GM23338 (cell line): Measurements from ENCODE around the gene APBA2. TPM values are rescaled to one million over a fixed set of nuclear protein-coding genes. Genes with fewer than 3 reads are reported as not detected.

ENCODE experiments used
- CTCF ChIP-seq, 2 experiments: fragments of 200-600 bp in 1 of 2; sonication (generic) in 1 of 2; conservative IDR thresholded peaks; 2 replicates each; pipeline versions ENCODE4 v1.5.1 to v1.6.1; 2016 to 2017; ENCODE audit warnings: antibody characterized with exemption in 2 of 2, low read depth in 2 of 2, mild to moderate bottlenecking in 2 of 2, moderate library complexity in 1 of 2
- EZH2 ChIP-seq: fragments of 200-600 bp; sonication (generic); IDR thresholded peaks from one replicate; pipeline ENCODE4 v1.8.0; 2017; ENCODE audit warnings: antibody characterized with exemption, mild to moderate bottlenecking, low read depth; ENCODE audit not compliant: unreplicated experiment
- EZH2phosphoT487 ChIP-seq: fragments of 200-600 bp; sonication (generic); IDR thresholded peaks from one replicate; pipeline ENCODE4 v1.8.1; 2018; ENCODE audit warnings: antibody characterized with exemption; ENCODE audit not compliant: unreplicated experiment
- JUNB ChIP-seq: IDR thresholded peaks from one replicate; pipeline ENCODE4 v1.6.1; 2016; ENCODE audit warnings: antibody characterized with exemption; ENCODE audit not compliant: unreplicated experiment
- POLR2AphosphoS5 ChIP-seq: IDR thresholded peaks from 2 replicates; pipeline ENCODE4 v1.6.1; 2016; ENCODE audit warnings: antibody characterized with exemption, low read depth
- STAT1 ChIP-seq: IDR thresholded peaks from one replicate; pipeline ENCODE4 v1.6.1; 2016; ENCODE audit warnings: antibody characterized with exemption; ENCODE audit not compliant: unreplicated experiment
- ZNF114 ChIP-seq: fragments of 250-450 bp; sonication (Bioruptor Pico); IDR thresholded peaks from 2 replicates; pipeline ENCODE4 v1.5.0; 2020; ENCODE audit warnings: mild to moderate bottlenecking, moderate library complexity
- ZNF331 ChIP-seq: fragments of 250-450 bp; sonication (Bioruptor Pico); IDR thresholded peaks from 2 replicates; pipeline ENCODE4 v1.5.0; 2020; ENCODE audit warnings: low read depth, mild to moderate bottlenecking, moderate library complexity
- polyA plus RNA-seq: library from polyadenylated mRNA; unstranded; fragments of >200 nt; fragmentation: Nextera tagmentation; extraction: Ambion mirVana; gene quantifications from 2 replicates; pipeline ENCODE4 v1.2.1, GENCODE V29; 2016
- total RNA-seq: library from RNA; depleted of rRNA; stranded (reverse); fragments of >200 nt; shearing (Covaris generic); gene quantifications from 2 replicates; pipeline ENCODE4 v1.2.3, GENCODE V29; 2014
- TF ChIP-seq, protein P1 (sequence below): fragments of 250-450 bp; sonication (Bioruptor Pico); IDR thresholded peaks from 2 replicates; pipeline ENCODE4 v1.5.0; 2020; ENCODE audit warnings: mild to moderate bottlenecking, moderate library complexity
- TF ChIP-seq, protein P2 (sequence below): IDR thresholded peaks from 2 replicates; pipeline ENCODE4 v1.6.1; 2016; ENCODE audit warnings: antibody characterized with exemption

Gene APBA2
- total and polyA plus RNA-seq, 2 experiments from 2014 or later: 5.9 to 24.7 TPM

DNA sequence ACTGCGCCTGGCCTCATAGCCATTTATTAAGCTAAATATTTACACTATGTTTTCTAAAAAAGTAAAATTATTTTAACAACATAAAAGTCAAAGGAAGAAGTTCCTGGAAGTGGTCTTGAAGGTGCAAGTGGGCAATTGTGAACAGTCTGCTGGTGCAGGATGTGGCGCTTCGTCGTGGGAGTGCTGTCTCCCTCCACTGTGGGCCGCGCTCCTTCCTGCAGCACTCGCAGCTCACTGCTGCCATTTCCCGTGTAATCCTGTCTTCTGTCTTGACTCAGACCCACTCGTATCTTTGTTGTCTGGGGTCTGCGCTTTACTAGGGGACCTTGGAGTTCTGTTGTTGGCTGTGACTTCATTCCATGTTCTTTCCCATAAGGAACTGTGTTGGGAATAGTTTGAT lies 56.3 kb downstream of the APBA2 start (continued):
- TF ChIP-seq, protein P1, sequence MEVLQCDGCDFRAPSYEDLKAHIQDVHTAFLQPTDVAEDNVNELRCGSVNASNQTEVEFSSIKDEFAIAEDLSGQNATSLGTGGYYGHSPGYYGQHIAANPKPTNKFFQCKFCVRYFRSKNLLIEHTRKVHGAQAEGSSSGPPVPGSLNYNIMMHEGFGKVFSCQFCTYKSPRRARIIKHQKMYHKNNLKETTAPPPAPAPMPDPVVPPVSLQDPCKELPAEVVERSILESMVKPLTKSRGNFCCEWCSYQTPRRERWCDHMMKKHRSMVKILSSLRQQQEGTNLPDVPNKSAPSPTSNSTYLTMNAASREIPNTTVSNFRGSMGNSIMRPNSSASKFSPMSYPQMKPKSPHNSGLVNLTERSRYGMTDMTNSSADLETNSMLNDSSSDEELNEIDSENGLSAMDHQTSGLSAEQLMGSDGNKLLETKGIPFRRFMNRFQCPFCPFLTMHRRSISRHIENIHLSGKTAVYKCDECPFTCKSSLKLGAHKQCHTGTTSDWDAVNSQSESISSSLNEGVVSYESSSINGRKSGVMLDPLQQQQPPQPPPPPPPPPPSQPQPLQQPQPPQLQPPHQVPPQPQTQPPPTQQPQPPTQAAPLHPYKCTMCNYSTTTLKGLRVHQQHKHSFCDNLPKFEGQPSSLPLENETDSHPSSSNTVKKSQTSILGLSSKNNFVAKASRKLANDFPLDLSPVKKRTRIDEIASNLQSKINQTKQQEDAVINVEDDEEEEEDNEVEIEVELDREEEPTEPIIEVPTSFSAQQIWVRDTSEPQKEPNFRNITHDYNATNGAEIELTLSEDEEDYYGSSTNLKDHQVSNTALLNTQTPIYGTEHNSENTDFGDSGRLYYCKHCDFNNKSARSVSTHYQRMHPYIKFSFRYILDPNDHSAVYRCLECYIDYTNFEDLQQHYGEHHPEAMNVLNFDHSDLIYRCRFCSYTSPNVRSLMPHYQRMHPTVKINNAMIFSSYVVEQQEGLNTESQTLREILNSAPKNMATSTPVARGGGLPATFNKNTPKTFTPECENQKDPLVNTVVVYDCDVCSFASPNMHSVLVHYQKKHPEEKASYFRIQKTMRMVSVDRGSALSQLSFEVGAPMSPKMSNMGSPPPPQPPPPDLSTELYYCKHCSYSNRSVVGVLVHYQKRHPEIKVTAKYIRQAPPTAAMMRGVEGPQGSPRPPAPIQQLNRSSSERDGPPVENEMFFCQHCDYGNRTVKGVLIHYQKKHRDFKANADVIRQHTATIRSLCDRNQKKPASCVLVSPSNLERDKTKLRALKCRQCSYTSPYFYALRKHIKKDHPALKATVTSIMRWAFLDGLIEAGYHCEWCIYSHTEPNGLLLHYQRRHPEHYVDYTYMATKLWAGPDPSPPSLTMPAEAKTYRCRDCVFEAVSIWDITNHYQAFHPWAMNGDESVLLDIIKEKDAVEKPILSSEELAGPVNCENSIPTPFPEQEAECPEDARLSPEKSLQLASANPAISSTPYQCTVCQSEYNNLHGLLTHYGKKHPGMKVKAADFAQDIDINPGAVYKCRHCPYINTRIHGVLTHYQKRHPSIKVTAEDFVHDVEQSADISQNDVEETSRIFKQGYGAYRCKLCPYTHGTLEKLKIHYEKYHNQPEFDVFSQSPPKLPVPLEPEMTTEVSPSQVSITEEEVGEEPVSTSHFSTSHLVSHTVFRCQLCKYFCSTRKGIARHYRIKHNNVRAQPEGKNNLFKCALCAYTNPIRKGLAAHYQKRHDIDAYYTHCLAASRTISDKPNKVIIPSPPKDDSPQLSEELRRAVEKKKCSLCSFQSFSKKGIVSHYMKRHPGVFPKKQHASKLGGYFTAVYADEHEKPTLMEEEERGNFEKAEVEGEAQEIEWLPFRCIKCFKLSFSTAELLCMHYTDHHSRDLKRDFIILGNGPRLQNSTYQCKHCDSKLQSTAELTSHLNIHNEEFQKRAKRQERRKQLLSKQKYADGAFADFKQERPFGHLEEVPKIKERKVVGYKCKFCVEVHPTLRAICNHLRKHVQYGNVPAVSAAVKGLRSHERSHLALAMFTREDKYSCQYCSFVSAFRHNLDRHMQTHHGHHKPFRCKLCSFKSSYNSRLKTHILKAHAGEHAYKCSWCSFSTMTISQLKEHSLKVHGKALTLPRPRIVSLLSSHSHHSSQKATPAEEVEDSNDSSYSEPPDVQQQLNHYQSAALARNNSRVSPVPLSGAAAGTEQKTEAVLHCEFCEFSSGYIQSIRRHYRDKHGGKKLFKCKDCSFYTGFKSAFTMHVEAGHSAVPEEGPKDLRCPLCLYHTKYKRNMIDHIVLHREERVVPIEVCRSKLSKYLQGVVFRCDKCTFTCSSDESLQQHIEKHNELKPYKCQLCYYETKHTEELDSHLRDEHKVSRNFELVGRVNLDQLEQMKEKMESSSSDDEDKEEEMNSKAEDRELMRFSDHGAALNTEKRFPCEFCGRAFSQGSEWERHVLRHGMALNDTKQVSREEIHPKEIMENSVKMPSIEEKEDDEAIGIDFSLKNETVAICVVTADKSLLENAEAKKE (CRISPR knock-in tag): no peak
- TF ChIP-seq EZH2 (no peak), EZH2phosphoT487 (no peak), ZNF114 (CRISPR knock-in tag) (no peak), JUNB (no peak), ZNF331 (CRISPR knock-in tag) (no peak), STAT1 (no peak), CTCF (conservative IDR thresholded peaks at IDR 0.05; ENCODE audit: low read depth in 2 of 2) (no peak), POLR2AphosphoS5 (no peak)
- TF ChIP-seq, protein P2, sequence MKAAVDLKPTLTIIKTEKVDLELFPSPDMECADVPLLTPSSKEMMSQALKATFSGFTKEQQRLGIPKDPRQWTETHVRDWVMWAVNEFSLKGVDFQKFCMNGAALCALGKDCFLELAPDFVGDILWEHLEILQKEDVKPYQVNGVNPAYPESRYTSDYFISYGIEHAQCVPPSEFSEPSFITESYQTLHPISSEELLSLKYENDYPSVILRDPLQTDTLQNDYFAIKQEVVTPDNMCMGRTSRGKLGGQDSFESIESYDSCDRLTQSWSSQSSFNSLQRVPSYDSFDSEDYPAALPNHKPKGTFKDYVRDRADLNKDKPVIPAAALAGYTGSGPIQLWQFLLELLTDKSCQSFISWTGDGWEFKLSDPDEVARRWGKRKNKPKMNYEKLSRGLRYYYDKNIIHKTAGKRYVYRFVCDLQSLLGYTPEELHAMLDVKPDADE: no peak
